PC-9 (cell line): ENCODE measurements around the gene LCN9. TPM values are rescaled to one million over a fixed set of nuclear protein-coding genes. Genes with fewer than 3 reads are reported as not detected.

Experiments
- BruUV-seq: library from RNA; stranded (reverse); fragments of 400-500 nt; replicated peaks from 2 replicates; lab custom pipeline; 2021; lab: Mats Ljungman, UMichigan
- CTCF ChIA-PET: fragments of 300-600 bp; sonication (Branson Sonifier 250); formaldehyde crosslinking; loops from one replicate; lab custom pipeline; 2022; ENCODE audit warnings: antibody characterized with exemption; lab: Charles Lee
- POLR2A ChIA-PET: fragments of 300-600 bp; sonication (Branson Sonifier 250); formaldehyde crosslinking; loops from one replicate; lab custom pipeline; 2022; ENCODE audit warnings: antibody characterized with exemption; ENCODE audit not compliant: unreplicated experiment; lab: Charles Lee
- DNase-seq, 2 experiments: peaks; one replicate each; pipeline versions ENCODE4 v3.0.0 to v3.0.0-alpha.2; 2015 to 2022; ENCODE audit warnings: mixed read lengths in 1 of 2
- H2AFZ ChIP-seq: fragments of 200-600 bp; sonication (generic); 2 replicates; pipeline ENCODE4 v1.8.1; 2017; ENCODE audit warnings: antibody characterized with exemption
- H3F3A ChIP-seq: fragments of 200-600 bp; sonication (generic); 2 replicates; pipeline ENCODE4 v1.8.1; 2017; ENCODE audit warnings: antibody characterized with exemption, mild to moderate bottlenecking, low read depth; ENCODE audit not compliant: insufficient read depth
- H3K27ac ChIP-seq: fragments of 200-600 bp; sonication (generic); 2 replicates; pipeline ENCODE4 v1.6.1; 2016; ENCODE audit warnings: mixed run types
- H3K27me3 ChIP-seq: fragments of 200-600 bp; sonication (generic); 2 replicates; pipeline ENCODE4 v1.6.1; 2016; ENCODE audit warnings: low read depth, mixed run types; ENCODE audit not compliant: insufficient read depth
- H3K36me3 ChIP-seq: fragments of 200-600 bp; sonication (generic); 2 replicates; pipeline ENCODE4 v1.6.1; 2016; ENCODE audit warnings: low read depth, mixed run types
- H3K4me1 ChIP-seq: fragments of 200-600 bp; sonication (generic); replicated peaks from 2 replicates; pipeline ENCODE4 v1.6.1; 2016; ENCODE audit warnings: mixed run types; ENCODE audit not compliant: insufficient read depth
- H3K4me2 ChIP-seq: fragments of 200-600 bp; sonication (generic); 2 replicates; pipeline ENCODE4 v1.6.1; 2017; ENCODE audit warnings: mixed run types
- H3K4me3 ChIP-seq: fragments of 200-600 bp; sonication (generic); 2 replicates; pipeline ENCODE4 v1.6.1; 2016; ENCODE audit warnings: mixed run types
- H3K79me2 ChIP-seq: fragments of 200-600 bp; sonication (generic); 2 replicates; pipeline ENCODE4 v1.6.1; 2017; ENCODE audit warnings: low read depth, mixed run types
- H3K9me2 ChIP-seq: fragments of 200-600 bp; sonication (generic); 2 replicates; pipeline ENCODE4 v1.8.1; 2017; ENCODE audit warnings: mild to moderate bottlenecking; ENCODE audit not compliant: insufficient read depth
- H3K9me3 ChIP-seq: fragments of 200-600 bp; sonication (generic); 2 replicates; pipeline ENCODE4 v1.8.1; 2016; ENCODE audit warnings: low read depth; ENCODE audit not compliant: insufficient read depth
- H4K20me1 ChIP-seq: fragments of 200-600 bp; sonication (generic); 2 replicates; pipeline ENCODE4 v1.8.1; 2017; ENCODE audit not compliant: insufficient read depth
- EZH2 ChIP-seq: fragments of 200-600 bp; sonication (generic); IDR thresholded peaks from 2 replicates; pipeline ENCODE4 v1.8.0; 2017; ENCODE audit warnings: antibody characterized with exemption, low read depth
- intact Hi-C: fragments of 100-400 bp; cut with micrococcal nuclease; formaldehyde crosslinking; loops from one replicate; pipeline ENCODE4 v1.10.0; 2022; ENCODE audit not compliant: unreplicated experiment
- total RNA-seq: library from RNA; stranded (reverse); gene quantifications from 2 replicates; pipeline ENCODE4 v1.2.3, GENCODE V29; 2021
- TF ChIP-seq, protein P1 (sequence below): fragments of 200-600 bp; sonication (generic); conservative IDR thresholded peaks from 2 replicates; pipeline ENCODE4 v1.6.1; 2017; ENCODE audit warnings: mixed run types, antibody characterized with exemption, mild to moderate bottlenecking, moderate library complexity

The LCN9 gene
- total RNA-seq, 1 experiment from 2014 or later, result not detected

DNA sequence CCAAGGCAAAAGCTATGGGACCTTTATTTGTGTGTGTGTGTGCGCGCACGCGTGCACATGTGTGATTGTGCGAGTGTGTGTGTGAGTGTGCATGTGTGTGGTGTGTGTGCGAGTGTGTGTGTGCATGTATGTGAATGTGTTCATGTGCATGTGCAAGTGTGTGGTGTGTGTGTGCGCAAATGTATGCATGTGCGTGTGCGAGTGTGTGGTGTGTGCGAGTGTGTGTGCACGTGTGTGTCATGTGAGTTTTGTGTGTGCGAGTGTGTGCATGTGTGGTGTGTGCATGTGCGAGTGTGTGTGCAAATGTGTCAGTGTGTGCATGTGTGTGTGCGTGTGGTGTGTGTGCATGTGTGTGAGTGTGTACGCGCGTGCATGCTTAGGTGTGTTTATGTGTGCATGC, 12.7 kb upstream of the LCN9 start:
- Histone ChIP-seq H3K9me3 (0 out of 2 replicates have a peak, but pooled peaks cover 3% of the 10 kb centered on the region), H3K4me3 (no peak overlapping the region), H2AFZ (no peak overlapping the region), H3K4me1 (no peaks in the 10 kb centered on the region), H3F3A (no peaks in the 10 kb centered on the region), H3K79me2 (no peaks in the 10 kb centered on the region), H3K4me2 (no peak overlapping the region), H3K36me3 (no peaks in the 10 kb centered on the region), H3K27me3 (peaks cover 41% of the 10 kb centered on the region), H3K9me2 (no peaks in the 10 kb centered on the region), H3K27ac (no peak overlapping the region), H4K20me1 (no peaks in the 10 kb centered on the region)
- BruUV-seq, result no TSS peak
- no peak for DNase-seq
- ChIA-PET POLR2A (no interaction called here), CTCF (no interaction called here)
- intact Hi-C loops, result no loop called here
- TF ChIP-seq, protein P1, sequence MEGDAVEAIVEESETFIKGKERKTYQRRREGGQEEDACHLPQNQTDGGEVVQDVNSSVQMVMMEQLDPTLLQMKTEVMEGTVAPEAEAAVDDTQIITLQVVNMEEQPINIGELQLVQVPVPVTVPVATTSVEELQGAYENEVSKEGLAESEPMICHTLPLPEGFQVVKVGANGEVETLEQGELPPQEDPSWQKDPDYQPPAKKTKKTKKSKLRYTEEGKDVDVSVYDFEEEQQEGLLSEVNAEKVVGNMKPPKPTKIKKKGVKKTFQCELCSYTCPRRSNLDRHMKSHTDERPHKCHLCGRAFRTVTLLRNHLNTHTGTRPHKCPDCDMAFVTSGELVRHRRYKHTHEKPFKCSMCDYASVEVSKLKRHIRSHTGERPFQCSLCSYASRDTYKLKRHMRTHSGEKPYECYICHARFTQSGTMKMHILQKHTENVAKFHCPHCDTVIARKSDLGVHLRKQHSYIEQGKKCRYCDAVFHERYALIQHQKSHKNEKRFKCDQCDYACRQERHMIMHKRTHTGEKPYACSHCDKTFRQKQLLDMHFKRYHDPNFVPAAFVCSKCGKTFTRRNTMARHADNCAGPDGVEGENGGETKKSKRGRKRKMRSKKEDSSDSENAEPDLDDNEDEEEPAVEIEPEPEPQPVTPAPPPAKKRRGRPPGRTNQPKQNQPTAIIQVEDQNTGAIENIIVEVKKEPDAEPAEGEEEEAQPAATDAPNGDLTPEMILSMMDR, result no peak
- TF ChIP-seq EZH2, result no peak

DNA sequence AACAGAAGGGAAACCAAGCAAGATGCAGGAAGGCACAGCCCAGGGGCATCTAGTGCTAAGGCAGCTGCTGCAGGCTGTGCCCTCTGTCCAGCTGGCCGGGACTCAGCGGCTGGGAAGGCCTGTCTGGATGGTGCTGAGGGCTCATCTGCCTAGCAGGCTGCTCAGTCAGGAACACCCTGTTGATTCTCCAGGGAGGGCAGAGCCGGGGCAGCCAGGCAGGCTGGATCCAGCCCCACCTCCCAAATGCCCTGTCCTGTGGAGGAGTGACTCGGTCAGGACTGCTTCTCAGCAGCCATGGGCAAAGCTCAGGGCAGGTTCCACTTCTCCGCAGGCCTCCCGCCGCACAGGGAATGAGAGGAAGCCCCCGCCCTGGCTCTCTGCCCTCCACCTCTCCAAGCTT, 7.8 kb upstream of the LCN9 start:
- no peak for DNase-seq
- no peaks in the 10 kb centered on the region for H3K9me2 ChIP-seq
- no peaks in the 10 kb centered on the region for H3K9me3 ChIP-seq
- H3K4me1 ChIP-seq, result no peaks in the 10 kb centered on the region
- no peak for TF ChIP-seq EZH2
- TF ChIP-seq, protein P1, result no peak
- CTCF ChIA-PET, result no interaction called here
- intact Hi-C loops, result no loop called here
- H2AFZ ChIP-seq, result no peak overlapping the region
- H3K27ac ChIP-seq, result no peak overlapping the region
- H3F3A ChIP-seq, result no peaks in the 10 kb centered on the region
- POLR2A ChIA-PET, result no interaction called here
- no peaks in the 10 kb centered on the region for H3K79me2 ChIP-seq
- no peaks in the 10 kb centered on the region for H3K36me3 ChIP-seq
- no peak overlapping the region for H3K4me2 ChIP-seq
- H3K4me3 ChIP-seq, result no peak overlapping the region
- H3K27me3 ChIP-seq, result peaks cover 87% of the 10 kb centered on the region
- no TSS peak for BruUV-seq
- H4K20me1 ChIP-seq, result no peaks in the 10 kb centered on the region

DNA sequence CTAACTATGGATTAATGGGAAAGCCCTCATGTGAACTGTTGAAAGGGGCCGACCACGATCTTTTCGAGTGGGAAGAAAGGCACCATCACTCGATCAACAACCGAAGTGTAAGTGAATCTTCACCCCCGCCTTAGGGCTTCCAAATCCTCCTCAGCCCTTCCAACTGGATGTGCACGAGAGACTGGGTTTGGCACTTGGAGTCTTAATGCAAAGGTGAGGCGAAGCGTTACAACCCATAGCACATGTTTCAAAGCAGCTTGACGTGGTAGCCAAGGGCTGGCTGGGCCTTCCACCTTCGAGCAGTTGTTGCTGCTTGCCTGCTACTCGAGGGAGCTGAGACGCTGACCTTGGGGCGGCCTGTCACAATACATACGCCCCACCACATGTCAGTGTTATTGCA, 5.7 kb upstream of the LCN9 start:
- no TSS peak for BruUV-seq
- Histone ChIP-seq H3K4me1 (no peaks in the 10 kb centered on the region), H3K4me3 (no peak overlapping the region), H3K9me3 (no peaks in the 10 kb centered on the region), H3K27me3 (peaks cover 98% of the 10 kb centered on the region), H3F3A (no peaks in the 10 kb centered on the region), H3K27ac (no peak overlapping the region), H3K79me2 (no peaks in the 10 kb centered on the region), H4K20me1 (no peaks in the 10 kb centered on the region), H3K9me2 (no peaks in the 10 kb centered on the region), H3K36me3 (no peaks in the 10 kb centered on the region), H3K4me2 (no peak overlapping the region), H2AFZ (no peak overlapping the region)
- ChIA-PET POLR2A (interaction anchor here (0.7 kb wide), 1 partner anchor 11 kb away, joined by 3 read pairs; no protein-coding TSS in a partner anchor), CTCF (no interaction called here)
- DNase-seq, result no peak
- TF ChIP-seq EZH2, result no peak
- TF ChIP-seq, protein P1, result no peak
- intact Hi-C loops, result no loop called here
